ENCODE measurements around the gene SYT13. TPM values are rescaled to one million over a fixed set of nuclear protein-coding genes. Genes with fewer than 3 reads are reported as not detected.

Gene SYT13
- polyA plus RNA-seq, 1 donor (not counting 4 experiments of a cell fraction or from before 2014, with no cell fraction given): not detected

DNA sequence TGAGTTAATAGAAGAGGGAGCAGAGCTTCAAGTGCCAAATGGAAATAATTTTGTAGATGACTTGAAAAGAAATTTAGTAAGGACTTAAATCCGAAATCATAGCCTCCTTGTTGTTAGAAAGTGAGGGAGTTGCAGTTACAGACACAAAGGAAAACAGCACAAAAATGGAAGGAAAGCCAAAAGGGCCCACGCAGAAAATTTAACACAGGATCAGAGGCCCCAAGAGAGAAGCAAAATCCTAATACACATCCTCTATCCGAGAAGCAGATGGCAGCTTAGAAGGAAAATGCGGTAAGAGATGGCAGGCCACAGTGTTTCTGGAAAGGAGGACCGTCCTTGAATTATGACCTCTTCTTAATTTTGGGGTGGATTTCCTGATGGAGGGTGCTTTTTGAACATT, 48.7 kb upstream of the SYT13 start:
- H3K79me2 ChIP-seq (ENCODE audit: control insufficient read depth, insufficient read depth, low read length): no peaks in the 10 kb centered on the region
- H3K4me1 ChIP-seq (ENCODE audit: control insufficient read depth, extremely low read depth, insufficient read depth, low read length): peaks cover 7% of the 10 kb centered on the region
- no peaks in the 10 kb centered on the region for H3K9me3 ChIP-seq (ENCODE audit: control insufficient read depth, low read depth, low read length)
- H2AFZ ChIP-seq (ENCODE audit: control insufficient read depth, low read length): no peak overlapping the region
- no peak overlapping the region for H3K9ac ChIP-seq (ENCODE audit: control insufficient read depth, extremely low read depth, insufficient read depth, low read length)
- no peaks in the 10 kb centered on the region for H3K36me3 ChIP-seq (ENCODE audit: control insufficient read depth in 2 of 2, extremely low read depth in 1 of 2, insufficient read depth in 2 of 2, low read length in 2 of 2)
- H3K27me3 ChIP-seq (ENCODE audit: control insufficient read depth, extremely low read depth, insufficient read depth, low read length): peaks cover 10% of the 10 kb centered on the region
- DNase-seq (ENCODE audit: low read depth, low spot score) (no peak), FAIRE-seq (no peak)
- no peak overlapping the region for H3K4me3 ChIP-seq (ENCODE audit: control insufficient read depth in 2 of 3, extremely low read depth in 1 of 3, insufficient read depth in 2 of 3, low read depth in 1 of 3, low read length in 3 of 3)
- H3K4me2 ChIP-seq (ENCODE audit: control insufficient read depth, extremely low read depth, insufficient read depth, low read depth, low read length): no peak overlapping the region
- TF ChIP-seq EZH2 (IDR thresholded peaks at IDR 0.05; ENCODE audit: low read length): no peak
- TF ChIP-seq CTCF (optimal IDR thresholded peaks at IDR 0.05 in 1 of 3, IDR thresholded peaks at IDR 0.05 in 1 of 3, conservative IDR thresholded peaks at IDR 0.05 in 1 of 3; ENCODE audit: extremely low read depth in 1 of 3, insufficient read depth in 2 of 3, low read length in 3 of 3): no peak
- H4K20me1 ChIP-seq (ENCODE audit: control insufficient read depth, extremely low read depth, insufficient read depth, low read length): no peaks in the 10 kb centered on the region
- no peak overlapping the region for H3K27ac ChIP-seq (ENCODE audit: control insufficient read depth, insufficient read depth, low read length)
- dilution Hi-C loops (cut with MboI; ENCODE audit: extremely low pct_ligation_motif_present, low sequenced_read_pairs): loop anchor here (25.0 kb wide), 1 partner anchor 398 kb away; no protein-coding TSS in a partner anchor
- no peaks in the 10 kb centered on the region for H3K9me1 ChIP-seq (ENCODE audit: control insufficient read depth, extremely low read depth, insufficient read depth, low read length)

DNA sequence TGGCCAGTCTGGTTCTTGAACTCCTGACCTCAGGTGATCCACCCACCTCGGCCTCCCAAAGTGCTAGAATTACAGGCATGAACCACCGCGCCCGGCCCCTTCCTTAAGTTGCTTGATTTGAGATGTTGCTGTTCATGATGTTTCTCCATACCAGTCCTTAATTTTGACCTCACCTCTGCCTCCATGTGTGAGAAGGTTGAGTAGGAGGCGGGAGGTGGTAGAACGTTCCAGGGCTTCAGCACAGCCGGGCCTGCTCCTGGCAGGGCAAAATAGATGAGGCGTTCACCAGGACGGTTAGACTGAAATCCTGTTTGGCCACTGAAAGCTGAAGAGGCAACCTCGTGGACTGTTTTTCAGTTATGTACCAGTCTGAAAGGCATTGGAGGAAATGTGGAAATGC, 48.3 kb upstream of the SYT13 start:
- Histone ChIP-seq H3K79me2 (ENCODE audit: control insufficient read depth, insufficient read depth, low read length) (no peaks in the 10 kb centered on the region), H3K9me3 (ENCODE audit: control insufficient read depth, low read depth, low read length) (no peaks in the 10 kb centered on the region)

More for the DNA sequence above, 48.3 kb upstream of the SYT13 start:
- FAIRE-seq: no peak
- Histone ChIP-seq H3K36me3 (ENCODE audit: control insufficient read depth in 2 of 2, extremely low read depth in 1 of 2, insufficient read depth in 2 of 2, low read length in 2 of 2) (no peaks in the 10 kb centered on the region), H3K4me3 (ENCODE audit: control insufficient read depth in 2 of 3, extremely low read depth in 1 of 3, insufficient read depth in 2 of 3, low read depth in 1 of 3, low read length in 3 of 3) (no peak overlapping the region), H2AFZ (ENCODE audit: control insufficient read depth, low read length) (no peak overlapping the region), H3K27ac (ENCODE audit: control insufficient read depth, insufficient read depth, low read length) (no peak overlapping the region), H3K27me3 (ENCODE audit: control insufficient read depth, extremely low read depth, insufficient read depth, low read length) (peaks cover 10% of the 10 kb centered on the region), H4K20me1 (ENCODE audit: control insufficient read depth, extremely low read depth, insufficient read depth, low read length) (no peaks in the 10 kb centered on the region), H3K9ac (ENCODE audit: control insufficient read depth, extremely low read depth, insufficient read depth, low read length) (no peak overlapping the region), H3K4me2 (ENCODE audit: control insufficient read depth, extremely low read depth, insufficient read depth, low read depth, low read length) (no peak overlapping the region), H3K4me1 (ENCODE audit: control insufficient read depth, extremely low read depth, insufficient read depth, low read length) (peaks cover 7% of the 10 kb centered on the region), H3K9me1 (ENCODE audit: control insufficient read depth, extremely low read depth, insufficient read depth, low read length) (no peaks in the 10 kb centered on the region)
- DNase-seq (ENCODE audit: low read depth, low spot score): no peak
- TF ChIP-seq CTCF (optimal IDR thresholded peaks at IDR 0.05 in 1 of 3, IDR thresholded peaks at IDR 0.05 in 1 of 3, conservative IDR thresholded peaks at IDR 0.05 in 1 of 3; ENCODE audit: extremely low read depth in 1 of 3, insufficient read depth in 2 of 3, low read length in 3 of 3): no peak
- no peak for TF ChIP-seq EZH2 (IDR thresholded peaks at IDR 0.05; ENCODE audit: low read length)
- dilution Hi-C loops (cut with MboI; ENCODE audit: extremely low pct_ligation_motif_present, low sequenced_read_pairs): loop anchor here (25.0 kb wide), 1 partner anchor 397 kb away; no protein-coding TSS in a partner anchor

Data from keratinocyte (primary cell).